Mucosa of gallbladder (tissue), 1 donor: ENCODE results near the gene LY6G5C. TPM values are rescaled to one million over a fixed set of nuclear protein-coding genes. Genes with fewer than 3 reads are reported as not detected.

Source experiments
- DNase-seq: peaks from one replicate; pipeline ENCODE4 v3.0.0-alpha.2; 2020; ENCODE audit warnings: low spot score
- total RNA-seq: library from RNA; stranded (reverse); gene quantifications from one replicate; pipeline ENCODE4 v1.2.1, GENCODE V29; 2021
- donor health status: DM: no; HTN: no; CAD: no.

The LY6G5C gene
- total RNA-seq, 1 donor from 2014 or later, result 5.2 TPM

DNA sequence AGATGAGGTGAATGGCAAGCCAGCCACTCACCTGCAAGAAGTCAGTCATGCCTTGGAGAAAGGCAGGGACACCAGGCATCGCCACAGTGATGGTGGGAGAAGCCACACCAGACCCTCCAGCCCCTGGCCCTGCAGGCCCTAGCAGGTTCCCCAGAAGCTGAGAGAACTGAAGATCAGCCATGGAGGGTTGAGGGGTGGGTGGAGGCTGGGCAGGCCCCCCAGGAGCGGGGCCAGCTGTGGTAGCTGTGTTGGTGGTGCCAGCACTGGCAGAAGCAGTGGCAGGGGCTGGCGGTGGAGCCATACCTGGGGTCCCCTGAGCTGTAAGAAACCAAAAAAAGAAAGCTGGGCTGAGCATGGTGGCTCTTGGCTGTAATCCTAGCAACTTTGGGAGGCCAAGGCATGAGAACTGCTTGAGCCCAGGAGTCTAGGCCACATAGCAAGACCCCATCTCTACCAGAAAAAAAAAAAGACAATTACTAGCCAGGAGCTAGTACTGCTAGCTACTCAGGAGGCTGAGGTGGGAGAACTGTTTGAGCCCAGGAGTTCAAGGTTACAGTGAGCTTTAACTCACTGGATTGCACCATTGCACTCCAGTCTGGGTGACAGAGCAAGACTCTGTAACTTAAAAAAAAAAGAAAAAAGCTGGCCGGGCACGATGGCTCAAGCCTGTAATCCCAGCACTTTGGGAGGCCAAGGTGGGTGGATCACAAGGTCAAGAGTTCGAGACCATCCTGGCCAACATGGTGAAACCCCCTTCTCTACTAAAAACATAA is 37.9 kb downstream of the LY6G5C start:
- no peak for DNase-seq

DNA sequence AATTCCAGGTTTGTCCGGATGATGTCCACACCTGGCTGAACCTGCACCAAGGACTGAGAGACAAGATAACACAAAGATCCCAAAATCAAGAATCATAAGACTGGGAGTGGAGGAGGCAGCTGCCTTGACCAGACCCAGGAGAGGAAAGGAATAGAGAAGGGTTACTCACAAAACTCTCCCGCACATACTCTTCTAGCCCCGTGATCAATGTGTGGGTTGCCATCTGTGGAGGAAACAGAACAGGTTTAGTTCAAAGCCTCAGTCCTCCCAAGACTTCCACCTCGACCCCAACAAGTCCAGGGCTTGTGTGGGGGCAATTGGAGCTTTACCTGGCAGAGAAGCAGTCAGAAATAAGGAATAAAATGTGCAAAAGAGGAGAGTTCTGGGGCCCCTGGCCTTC is 39.5 kb downstream of the LY6G5C start:
- DNase-seq, result no peak

DNA sequence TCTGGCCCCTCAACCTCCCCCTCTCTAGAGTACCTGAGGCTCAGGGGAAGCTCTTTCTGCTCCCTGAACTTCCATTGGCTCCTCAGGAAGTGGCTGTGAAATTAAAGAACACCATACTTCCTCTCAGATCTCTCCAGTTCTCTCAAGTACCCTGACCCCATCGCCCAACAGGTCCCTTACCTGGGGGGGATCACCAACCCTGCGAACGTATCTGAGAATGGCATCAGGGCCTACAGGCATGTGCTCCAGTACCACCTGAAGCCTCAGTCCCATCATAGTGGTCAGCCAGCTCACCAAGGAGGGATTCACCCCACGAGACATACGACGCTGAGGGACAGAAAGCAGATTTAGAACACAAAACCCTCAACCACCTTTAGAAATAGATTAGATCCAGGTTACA is 40.3 kb downstream of the LY6G5C start:
- no peak for DNase-seq

DNA sequence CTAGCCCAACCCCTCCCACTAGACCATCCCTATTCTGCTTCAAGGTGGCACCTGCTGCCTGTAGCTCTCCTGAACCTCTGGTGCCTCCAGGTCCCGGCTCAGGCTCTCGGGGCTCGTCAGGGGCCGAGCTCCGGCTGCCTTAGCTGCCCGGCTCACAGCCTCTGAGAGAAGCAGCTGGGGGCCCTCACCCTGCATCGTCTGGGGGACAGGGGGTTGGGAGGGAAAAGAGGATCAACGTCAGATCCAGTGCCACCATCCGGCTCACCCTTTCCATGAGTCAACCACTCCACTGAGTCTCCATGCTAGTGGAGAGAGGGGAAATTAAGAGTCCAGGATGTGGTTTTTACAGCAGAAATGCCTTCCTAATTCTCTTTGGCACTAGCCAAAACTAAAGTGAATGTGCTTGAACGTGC is 41.4 kb downstream of the LY6G5C start:
- no peak for DNase-seq

DNA sequence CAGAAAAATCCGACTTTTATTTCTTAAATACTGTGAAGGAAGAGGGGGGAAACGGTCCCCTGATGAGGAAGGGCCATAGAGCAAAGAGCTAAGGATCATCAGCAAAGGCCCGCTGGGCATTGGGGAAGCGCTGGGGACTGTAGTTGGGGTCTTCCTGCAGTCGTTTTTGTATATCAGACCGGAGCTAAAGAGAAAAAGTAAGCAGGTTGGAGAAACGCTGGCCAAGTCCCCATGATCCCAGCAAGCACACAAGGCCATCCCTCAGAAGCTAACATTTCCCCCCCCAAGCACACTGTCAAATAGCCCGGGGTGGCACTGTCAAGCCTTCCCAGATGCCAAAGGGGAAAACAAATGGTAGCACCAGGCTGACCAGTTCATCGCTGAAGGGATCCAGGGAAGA is 41.8 kb downstream of the LY6G5C start:
- DNase-seq, result no peak

DNA sequence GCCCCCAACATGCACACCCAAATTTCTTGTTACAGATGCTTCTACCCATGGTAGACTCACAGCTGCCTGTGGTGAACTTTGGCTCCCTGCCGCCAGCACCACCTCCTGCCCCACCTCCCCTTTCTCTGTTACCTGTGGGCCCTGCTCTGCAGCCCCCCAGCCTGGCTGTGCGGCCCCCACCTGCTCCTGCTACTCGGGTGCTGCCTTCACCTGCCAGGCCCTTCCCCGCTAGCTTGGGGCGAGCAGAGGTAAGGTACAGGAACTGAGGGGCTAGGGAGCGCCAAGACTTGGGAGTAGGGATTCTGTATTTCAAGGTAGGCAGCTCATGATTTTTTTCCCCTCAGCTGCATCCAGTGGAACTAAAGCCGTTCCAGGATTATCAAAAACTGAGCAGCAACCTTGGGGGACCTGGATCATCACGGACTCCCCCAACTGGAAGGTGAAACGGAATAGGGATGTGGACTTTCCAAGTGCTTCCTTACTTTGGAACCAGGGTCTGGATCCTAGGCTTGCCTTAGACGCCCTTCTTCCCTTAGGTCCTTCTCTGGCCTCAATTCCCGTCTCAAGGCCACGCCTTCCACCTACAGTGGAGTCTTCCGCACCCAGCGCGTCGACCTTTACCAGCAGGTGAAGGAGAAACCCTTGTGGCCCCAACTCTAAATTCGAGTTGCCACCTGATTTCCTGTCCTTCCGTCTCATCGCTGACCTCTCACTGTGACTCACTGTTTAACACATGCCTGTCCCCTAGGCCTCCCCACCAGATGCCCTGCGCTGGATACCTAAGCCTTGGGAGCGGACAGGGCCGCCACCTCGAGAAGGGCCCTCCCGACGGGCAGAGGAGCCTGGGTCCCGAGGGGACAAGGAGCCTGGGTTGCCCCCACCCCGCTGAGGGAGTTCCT is 43.9 kb downstream of the LY6G5C start:
- no peak for DNase-seq

DNA sequence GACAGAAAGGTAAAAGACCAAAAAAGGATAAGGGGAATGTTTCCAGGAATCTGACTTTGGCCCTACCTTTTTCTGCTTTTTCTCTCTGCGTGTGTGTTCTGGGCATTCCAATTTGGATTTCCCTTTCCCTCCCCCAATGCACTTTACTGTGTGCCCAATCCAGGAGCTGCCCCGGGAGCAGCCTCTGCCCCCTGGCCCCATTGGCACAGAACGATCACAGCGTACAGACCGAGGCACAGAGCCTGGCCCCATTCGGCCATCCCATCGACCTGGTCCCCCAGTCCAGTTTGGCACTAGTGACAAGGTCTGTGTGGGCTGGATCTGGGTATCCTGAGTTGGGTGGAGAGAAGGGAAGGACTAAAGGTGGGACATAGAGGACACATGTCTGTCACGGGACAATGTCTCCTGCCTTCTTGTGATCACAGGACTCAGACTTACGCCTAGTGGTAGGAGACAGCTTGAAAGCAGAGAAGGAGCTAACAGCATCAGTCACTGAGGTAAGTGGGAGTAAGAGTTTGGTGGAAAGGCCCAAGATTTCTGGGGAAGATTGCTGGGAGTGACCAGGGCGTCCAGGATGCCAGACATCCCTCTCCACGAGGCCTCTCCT is 45.8 kb downstream of the LY6G5C start:
- no peak for DNase-seq

DNA sequence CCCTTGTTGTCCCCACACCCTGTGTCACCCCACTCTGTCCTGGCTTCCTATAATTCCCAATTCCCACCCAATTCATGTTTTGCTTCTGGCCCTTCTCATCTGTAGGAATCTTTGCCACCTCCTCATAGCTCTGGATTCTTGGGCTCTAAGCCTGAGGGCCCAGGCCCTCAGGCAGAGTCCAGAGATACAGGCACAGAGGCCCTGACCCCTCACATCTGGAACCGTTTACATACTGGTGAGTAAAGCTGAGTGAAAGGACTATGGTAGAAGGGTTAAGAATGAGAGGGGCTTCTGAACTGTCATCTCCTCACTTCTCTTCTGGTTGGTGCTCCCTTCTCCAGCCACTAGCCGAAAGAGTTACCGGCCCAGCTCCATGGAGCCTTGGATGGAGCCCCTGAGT is 46.7 kb downstream of the LY6G5C start:
- DNase-seq, result no peak

DNA sequence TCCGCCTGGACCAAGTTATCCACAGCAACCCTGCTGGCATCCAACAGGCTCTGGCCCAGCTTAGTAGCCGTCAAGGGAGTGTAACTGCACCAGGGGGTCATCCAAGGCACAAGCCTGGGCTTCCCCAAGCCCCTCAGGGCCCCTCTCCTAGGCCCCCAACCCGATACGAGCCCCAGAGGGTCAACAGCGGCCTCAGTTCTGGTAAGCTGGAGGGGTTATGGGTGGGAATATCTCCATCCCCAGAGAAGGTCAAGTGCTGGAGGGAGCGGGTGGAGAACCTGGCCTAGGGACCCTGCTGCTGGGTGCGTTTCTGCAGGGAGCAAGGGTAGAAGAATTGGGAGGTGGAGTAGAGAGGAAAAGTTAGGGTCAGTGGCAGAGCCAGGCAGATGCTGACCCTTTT is 47.4 kb downstream of the LY6G5C start:
- DNase-seq, result no peak

DNA sequence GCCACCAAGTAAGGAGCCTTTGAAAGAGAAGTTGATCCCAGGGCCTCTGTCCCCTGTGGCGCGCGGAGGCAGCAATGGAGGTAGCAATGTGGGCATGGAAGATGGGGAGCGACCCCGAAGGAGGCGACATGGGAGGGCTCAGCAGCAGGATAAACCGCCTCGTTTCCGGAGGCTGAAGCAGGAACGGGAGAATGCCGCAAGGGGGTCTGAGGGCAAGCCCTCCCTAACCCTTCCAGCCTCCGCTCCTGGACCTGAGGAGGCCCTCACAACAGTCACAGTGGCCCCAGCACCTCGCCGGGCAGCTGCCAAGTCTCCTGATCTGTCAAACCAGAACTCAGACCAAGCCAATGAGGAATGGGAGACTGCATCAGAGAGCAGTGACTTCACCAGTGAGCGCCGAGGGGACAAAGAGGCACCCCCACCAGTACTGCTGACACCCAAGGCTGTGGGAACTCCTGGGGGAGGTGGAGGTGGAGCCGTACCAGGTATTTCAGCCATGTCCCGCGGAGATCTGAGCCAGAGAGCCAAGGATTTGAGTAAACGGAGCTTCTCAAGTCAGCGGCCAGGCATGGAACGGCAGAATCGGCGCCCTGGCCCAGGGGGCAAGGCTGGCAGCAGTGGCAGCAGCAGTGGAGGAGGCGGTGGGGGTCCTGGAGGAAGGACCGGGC is 48.5 kb downstream of the LY6G5C start:
- no peak for DNase-seq

DNA sequence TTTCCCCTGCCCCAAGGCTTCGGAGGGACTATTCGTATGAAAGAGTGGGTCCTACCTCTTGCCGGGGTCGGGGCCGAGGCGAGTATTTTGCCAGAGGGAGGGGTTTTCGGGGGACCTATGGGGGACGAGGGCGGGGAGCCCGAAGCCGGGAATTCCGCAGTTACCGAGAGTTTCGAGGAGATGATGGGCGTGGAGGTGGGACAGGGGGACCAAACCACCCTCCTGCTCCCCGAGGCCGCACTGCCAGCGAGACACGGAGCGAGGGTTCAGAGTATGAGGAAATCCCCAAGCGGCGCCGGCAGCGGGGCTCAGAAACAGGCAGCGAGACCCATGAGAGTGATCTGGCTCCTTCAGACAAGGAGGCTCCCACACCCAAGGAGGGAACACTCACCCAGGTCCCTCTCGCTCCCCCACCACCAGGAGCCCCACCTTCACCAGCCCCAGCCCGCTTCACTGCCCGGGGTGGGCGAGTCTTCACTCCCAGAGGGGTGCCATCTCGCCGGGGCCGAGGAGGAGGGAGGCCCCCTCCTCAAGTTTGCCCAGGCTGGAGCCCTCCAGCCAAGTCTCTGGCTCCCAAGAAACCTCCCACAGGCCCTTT is 49.1 kb downstream of the LY6G5C start:
- DNase-seq, result no peak

DNA sequence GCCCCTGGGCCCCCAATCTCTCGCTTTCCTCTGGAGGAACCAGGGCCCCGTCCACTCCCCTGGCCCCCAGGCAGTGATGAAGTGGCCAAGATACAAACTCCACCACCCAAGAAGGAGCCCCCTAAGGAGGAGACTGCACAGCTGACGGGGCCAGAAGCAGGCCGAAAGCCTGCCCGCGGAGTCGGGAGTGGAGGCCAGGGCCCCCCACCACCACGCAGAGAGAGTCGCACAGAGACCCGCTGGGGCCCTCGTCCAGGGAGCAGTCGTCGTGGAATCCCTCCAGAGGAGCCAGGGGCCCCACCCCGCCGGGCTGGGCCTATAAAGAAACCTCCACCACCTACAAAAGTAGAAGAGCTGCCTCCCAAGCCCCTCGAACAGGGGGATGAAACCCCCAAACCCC is 49.7 kb downstream of the LY6G5C start:
- no peak for DNase-seq

DNA sequence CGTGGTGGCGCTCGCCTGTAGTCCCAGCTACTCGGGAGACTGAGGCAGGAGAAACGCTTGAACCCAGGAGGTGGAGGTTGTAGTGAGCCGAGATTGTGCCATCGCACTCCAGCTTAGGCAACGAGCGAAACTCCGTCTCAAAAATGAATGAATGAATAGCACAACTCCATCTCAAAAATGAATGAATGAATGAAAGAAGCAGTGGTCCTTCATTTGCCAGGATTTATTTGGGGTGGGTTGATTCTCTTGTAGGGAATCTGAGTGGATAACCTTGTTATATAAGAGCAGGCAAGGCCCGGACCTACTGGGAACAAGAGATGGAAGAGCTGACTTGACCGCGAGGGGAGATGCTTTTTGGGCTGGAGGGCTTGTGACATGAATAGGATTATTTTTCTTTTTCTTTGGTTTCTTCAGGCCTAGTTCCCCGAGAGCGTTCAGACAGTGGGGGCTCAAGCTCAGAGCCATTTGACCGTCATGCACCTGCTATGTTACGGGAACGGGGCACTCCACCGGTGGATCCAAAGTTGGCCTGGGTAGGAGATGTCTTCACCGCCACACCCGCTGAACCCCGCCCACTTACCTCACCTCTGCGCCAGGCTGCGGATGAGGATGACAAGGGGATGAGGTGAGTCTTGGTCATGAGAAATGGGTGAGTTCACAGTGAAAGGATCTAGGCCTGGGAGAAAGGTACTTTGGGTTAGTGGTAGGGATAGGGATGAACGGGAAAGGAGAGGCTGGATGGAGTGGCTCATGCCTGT is 50.5 kb downstream of the LY6G5C start:
- DNase-seq, result no peak

DNA sequence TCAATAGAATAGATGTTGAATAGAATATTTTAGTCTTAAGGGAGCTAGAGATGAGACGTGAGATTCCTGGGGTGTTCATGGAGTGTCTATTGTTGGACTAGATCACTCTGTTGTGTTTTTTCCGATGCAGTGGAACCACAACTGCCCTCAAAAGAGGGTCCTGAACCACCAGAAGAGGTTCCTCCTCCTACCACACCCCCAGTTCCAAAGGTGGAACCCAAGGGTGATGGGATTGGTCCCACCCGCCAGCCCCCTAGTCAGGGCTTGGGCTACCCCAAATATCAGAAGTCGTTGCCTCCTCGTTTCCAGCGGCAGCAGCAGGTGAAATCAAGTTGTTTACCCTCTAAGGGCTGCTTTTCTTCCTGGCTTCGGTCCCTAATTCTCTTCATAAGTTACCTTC is 51.9 kb downstream of the LY6G5C start:
- no peak for DNase-seq

DNA sequence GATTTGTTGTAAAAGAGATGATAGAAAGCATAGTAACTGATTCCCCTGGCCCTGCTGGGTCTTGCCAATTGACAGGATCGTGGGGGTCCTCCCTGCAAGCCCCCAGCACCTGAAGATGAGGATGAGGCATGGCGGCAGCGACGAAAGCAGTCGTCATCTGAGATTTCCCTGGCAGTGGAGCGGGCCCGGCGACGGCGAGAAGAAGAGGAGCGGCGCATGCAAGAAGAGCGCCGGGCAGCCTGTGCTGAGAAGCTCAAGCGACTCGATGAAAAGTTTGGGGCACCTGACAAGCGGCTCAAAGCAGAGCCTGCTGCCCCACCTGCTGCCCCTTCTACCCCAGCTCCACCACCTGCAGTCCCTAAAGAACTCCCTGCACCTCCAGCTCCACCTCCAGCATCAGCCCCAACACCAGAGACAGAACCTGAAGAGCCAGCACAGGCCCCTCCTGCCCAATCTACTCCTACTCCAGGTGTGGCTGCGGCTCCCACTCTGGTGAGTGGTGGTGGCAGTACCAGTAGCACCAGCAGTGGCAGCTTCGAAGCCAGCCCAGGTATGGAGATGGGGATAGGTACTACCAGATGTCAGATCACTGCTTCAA is 53.1 kb downstream of the LY6G5C start:
- DNase-seq, result no peak

DNA sequence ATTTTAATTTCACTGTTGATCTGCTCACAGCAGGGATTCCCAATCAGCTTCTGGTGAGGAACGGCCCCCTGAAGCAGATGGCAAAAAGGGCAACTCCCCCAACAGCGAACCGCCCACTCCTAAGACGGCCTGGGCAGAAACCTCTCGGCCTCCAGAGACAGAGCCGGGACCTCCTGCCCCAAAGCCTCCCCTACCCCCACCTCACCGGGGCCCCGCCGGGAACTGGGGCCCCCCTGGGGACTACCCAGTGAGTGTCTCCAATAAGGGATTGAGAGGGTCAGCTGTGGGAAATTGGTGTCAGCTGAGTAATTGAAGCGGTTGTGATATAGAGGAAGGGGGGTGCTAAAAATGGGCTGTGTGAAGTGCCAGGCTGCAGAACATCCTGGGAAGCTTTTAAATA is 53.9 kb downstream of the LY6G5C start:
- no peak for DNase-seq
